Frontal cortex (tissue), 4 donors: ENCODE data around the gene ZBED6. TPM values are rescaled to one million over a fixed set of nuclear protein-coding genes. Genes with fewer than 3 reads are reported as not detected.
"Not testable (repeated sequence)": the region's sequence is repeated elsewhere in the genome, so short reads cannot be mapped to it uniquely, and the experiment has no call there.

ENCODE experiments used
- DNase-seq, 2 donors: peaks; one replicate each; pipeline ENCODE4 v3.0.0; 2012; ENCODE audit warnings: low spot score in 2 of 2
- FAIRE-seq: peaks from 2 replicates; lab custom pipeline; 2012; peaks lifted over from hg19 to GRCh38; lab: Jason Lieb, UNC
- total RNA-seq: library from RNA; depleted of rRNA; stranded (reverse); fragments of >200 nt; gene quantifications from one replicate; pipeline ENCODE4 v1.2.3, GENCODE V29; 2014
- donor health status: control.
- donor health status: control.
- donor health status: control.

Gene ZBED6
- total RNA-seq, 1 donor from 2014 or later, result 4.5 TPM

GRCh38 chr1:203777596-203777995 lies 17.8 kb upstream of the ZBED6 start:
- DNase-seq, result no peak
- no peak for FAIRE-seq

GRCh38 chr1:203778146-203778545 lies 17.3 kb upstream of the ZBED6 start:
- FAIRE-seq (no peak), DNase-seq (no peak)

- FAIRE-seq (no peak), DNase-seq (no peak)
These were observed 16.6 kb upstream of the ZBED6 start for GRCh38 chr1:203778789-203779188.

GRCh38 chr1:203781962-203782361 lies 13.5 kb upstream of the ZBED6 start:
- no peak for DNase-seq
- FAIRE-seq, result no peak

DNA sequence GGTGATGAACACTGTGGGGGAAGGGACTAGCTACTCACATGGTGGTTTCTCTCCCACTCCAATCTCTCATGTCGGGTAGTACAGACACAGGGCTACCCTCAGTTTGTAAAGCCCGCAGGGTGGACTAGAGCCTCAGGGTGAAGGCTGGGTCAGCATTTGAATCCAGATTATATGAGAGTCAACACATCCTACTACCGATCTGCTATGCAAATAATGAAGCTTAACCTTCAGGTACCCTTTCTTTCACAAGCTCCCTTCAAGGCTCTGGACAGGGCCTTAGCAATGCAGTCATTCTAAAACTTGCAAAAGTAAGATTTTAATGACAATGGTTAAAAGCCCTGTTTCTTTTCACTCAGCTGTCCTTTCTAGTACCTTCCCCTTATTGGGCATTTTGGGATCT lies 5.5 kb upstream of the ZBED6 start:
- DNase-seq (no peak), FAIRE-seq (no peak)

- no peak for DNase-seq
- no peak for FAIRE-seq
These were observed 3.9 kb upstream of the ZBED6 start for GRCh38 chr1:203791498-203791897.

DNA sequence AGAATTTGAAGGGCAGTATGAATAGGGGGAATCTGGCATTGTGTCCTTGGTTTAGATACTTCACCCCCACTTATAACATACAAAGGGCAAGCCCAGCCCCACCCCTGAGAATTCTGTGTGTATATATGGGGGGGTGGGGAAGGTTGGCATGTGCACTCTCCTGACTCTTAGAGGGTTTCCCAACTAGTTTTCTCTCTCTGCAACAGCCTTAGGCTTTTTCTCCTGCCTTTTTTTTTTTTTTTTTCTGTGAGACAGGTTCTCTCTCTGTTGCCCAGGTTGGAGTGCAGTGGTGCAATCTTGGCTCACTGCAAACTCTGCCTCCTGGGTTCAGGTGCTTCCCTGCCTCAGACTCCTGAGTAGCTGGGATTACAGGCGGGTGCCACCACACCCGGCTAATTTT lies 2.9 kb upstream of the ZBED6 start:
- FAIRE-seq, result no peak
- no peak for DNase-seq

- FAIRE-seq, DNase-seq: not testable (repeated sequence)
These were observed 1.9 kb upstream of the ZBED6 start for GRCh38 chr1:203793561-203793960.

DNA sequence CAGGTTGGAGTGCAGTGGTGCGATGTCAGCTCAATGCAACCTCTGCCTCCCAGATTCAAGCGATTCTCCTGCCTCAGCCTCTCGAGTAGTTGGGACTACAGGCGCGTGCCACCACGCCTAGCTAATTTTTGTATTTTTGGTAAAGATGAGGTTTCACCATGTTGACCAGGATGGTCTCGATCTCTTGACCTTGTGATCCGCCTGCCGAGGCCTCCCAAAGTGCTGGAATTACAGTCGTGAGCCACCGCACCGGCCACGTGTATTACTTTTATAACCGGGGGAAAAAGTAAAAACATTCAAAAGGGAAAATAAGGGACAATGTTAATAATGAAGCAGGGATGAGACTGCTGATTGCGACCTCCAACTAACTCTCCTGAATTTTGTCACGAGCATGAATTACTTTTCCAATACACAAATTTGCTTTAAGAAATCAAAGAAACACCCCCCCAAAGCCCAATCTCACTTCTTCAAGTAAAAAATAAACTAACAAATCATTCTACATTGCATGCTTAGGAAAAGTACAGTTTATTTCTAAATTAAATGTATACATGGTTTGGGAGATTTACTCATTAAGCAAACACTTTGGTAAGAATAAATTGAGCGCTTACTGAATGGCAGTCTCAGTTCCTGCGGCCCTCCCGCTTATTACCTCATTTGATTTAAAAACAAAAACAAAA lies 521 bp upstream of the ZBED6 start:
- no peak for FAIRE-seq

DNA sequence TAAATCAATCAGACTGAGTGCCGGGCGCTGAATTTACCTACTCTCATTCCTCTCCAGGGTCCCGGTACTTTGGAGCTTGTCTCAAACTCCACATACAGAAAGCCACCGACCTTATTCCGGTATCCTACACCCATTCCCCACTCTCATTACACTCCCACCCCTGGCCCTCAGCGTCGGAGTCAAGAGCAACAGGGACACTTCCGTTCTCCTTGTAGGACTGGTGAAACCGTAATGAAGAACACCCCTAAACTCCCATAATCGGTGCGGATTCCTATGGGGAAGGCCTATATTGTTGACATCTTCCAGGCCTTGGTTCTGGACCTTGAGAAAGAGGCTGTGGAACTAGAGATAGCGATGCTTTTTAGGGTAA lies 798 bp downstream of the ZBED6 start:
- DNase-seq (no peak), FAIRE-seq (no peak)

More for the DNA sequence above, 521 bp upstream of the ZBED6 start:
- no peak for DNase-seq

DNA sequence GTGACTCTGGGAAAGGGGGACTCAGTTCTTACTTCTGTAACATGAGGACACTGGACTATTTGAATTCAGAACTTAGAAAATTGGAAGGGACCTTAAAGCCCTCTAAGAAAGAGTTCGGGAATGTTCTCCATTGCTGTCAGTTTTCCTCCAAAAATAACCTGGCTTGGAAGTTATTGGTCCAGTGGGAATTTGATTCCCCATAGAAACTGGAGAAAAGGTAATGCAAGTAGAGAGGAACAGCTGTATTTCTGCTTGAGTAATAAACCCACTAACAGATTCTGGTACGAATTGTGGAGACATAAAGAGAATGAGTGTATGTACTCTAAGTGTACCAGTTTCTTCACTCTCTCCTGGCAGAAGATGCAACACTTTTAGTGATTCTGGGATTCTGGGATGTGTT lies 1.8 kb downstream of the ZBED6 start:
- no peak for FAIRE-seq

GRCh38 chr1:203797948-203798655 lies 2.7 kb downstream of the ZBED6 start:
- FAIRE-seq, result no peak
- no peak for DNase-seq

More for the DNA sequence above, 1.8 kb downstream of the ZBED6 start:
- no peak for DNase-seq

- no peak for DNase-seq
- no peak for FAIRE-seq
These were observed 3.7 kb downstream of the ZBED6 start for GRCh38 chr1:203799157-203799556.

DNA sequence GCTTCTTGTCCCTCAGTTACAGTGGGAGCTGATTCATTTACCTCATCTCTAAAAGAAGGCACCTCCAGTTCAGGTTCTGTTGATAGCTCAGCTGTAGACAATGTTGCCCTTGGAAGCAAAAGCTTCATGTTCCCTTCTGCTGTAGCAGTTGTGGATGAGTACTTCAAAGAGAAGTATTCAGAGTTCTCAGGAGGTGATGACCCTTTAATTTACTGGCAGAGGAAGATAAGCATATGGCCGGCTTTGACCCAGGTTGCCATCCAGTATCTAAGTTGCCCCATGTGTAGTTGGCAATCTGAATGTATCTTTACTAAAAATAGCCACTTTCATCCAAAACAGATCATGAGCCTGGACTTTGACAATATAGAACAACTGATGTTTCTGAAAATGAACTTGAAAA lies 4.5 kb downstream of the ZBED6 start:
- DNase-seq, result no peak
- FAIRE-seq, result no peak

DNA sequence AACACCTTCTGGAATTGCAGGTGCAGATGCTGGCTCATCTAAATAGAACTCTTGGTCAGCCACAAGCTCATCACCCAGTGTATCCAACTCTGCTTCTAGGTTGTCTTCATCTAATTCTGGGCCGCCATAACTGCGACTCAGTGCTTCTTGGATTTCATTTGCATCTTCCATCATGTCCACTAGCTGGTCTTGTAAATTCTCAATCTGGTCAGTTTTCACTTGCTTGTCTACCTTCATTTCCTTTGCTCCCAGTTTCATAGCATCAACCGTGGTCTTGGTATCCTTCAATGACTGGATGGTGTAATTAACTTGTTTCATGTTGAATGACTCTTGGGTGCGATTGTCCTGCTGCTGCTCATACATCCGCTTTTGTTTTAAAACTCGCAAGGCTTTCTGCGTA lies 10.3 kb downstream of the ZBED6 start:
- no peak for FAIRE-seq
- no peak for DNase-seq

GRCh38 chr1:203807196-203807595 lies 11.8 kb downstream of the ZBED6 start:
- DNase-seq (no peak), FAIRE-seq (no peak)

- FAIRE-seq, result no peak
- DNase-seq, result no peak
These were observed 18.3 kb downstream of the ZBED6 start for GRCh38 chr1:203813581-203814341.

DNA sequence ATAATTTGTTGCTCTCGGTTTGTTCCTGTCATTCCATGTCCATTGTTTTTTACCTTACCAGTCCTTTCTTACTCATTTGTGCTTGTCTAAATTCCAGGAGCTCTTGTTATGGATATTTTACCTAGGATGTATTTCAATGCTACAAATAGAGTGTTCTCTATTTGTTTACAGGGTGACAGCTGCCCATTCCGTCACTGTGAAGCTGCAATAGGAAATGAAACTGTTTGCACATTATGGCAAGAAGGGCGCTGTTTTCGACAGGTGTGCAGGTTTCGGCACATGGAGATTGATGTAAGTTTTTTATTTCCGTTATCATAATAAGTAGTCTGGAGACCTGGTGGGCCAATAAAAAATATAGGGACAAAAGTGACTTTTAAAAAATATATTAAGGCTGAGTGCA lies 23.0 kb downstream of the ZBED6 start:
- FAIRE-seq, result no peak
- DNase-seq, result no peak

GRCh38 chr1:203823306-203823705 lies 27.9 kb downstream of the ZBED6 start:
- no peak for DNase-seq
- no peak for FAIRE-seq

- FAIRE-seq (no peak), DNase-seq (no peak)
These were observed 30.8 kb downstream of the ZBED6 start for GRCh38 chr1:203826175-203826574.

- FAIRE-seq, result no peak
- no peak for DNase-seq
These were observed 32.6 kb downstream of the ZBED6 start for GRCh38 chr1:203828002-203828401.
